Heart right ventricle (tissue), 16 donors: ENCODE measurements around the gene EPS8. TPM values are rescaled to one million over a fixed set of nuclear protein-coding genes. Genes with fewer than 3 reads are reported as not detected.
A peak's percentile ranks its signal among the peaks of the same experiment; 100 is the strongest.

Experiments
- ATAC-seq, 8 donors: fragments of 200-7000 bp; cut with Tn5 transposase; one replicate each; pipeline ENCODE4 v1.9.1; 2020; ENCODE audit warnings: mild to moderate bottlenecking in 8 of 8, moderate library complexity in 8 of 8, moderate number of reproducible peaks in 1 of 8
- DNase-seq, 2 donors: peaks; one replicate each; pipeline ENCODE4 v3.0.0-alpha.2; 2020
- H3K27ac ChIP-seq, 10 donors: fragments of 200-600 bp; sonication (generic) in 2 of 10; one replicate each; pipeline versions ENCODE4 v1.5.0 to v1.8.0; 2020 to 2022; ENCODE audit warnings: mild to moderate bottlenecking in 3 of 10
- H3K27me3 ChIP-seq, 7 donors: fragments of 200-600 bp; one replicate each; pipeline ENCODE4 v1.8.0; 2021 to 2022; ENCODE audit warnings: mild to moderate bottlenecking in 2 of 7
- H3K36me3 ChIP-seq, 9 donors: fragments of 200-600 bp; sonication (generic) in 1 of 9; one replicate each; pipeline versions ENCODE4 v1.5.0 to v1.8.0; 2020 to 2022; ENCODE audit warnings: mild to moderate bottlenecking in 2 of 9
- H3K4me1 ChIP-seq, 9 donors: fragments of 200-600 bp; sonication (generic) in 1 of 9; one replicate each; pipeline versions ENCODE4 v1.5.0 to v1.8.0; 2020 to 2022; ENCODE audit warnings: mild to moderate bottlenecking in 4 of 9
- H3K4me3 ChIP-seq, 10 donors: fragments of 200-600 bp; sonication (generic) in 2 of 10; one replicate each; pipeline versions ENCODE4 v1.5.0 to v1.8.0; 2020 to 2022; ENCODE audit warnings: mild to moderate bottlenecking in 7 of 10, moderate library complexity in 2 of 10
- H3K9me3 ChIP-seq, 11 donors: fragments of 200-600 bp in 10 of 11; sonication (generic) in 2 of 11; one replicate each; pipeline versions ENCODE4 v1.5.0 to v1.8.0; 2013 to 2022; ENCODE audit warnings: mild to moderate bottlenecking in 2 of 11, control low read depth in 1 of 11, moderate library complexity in 1 of 11
- WGBS, 2 donors: extraction: QIAGEN DNeasy Blood & Tissue Kit; methylation state at CpG; one replicate each; pipeline ENCODE4 v1.1.7; 2013; ENCODE audit warnings: inconsistent platforms in 1 of 2; 5-methylcytosine and 5-hydroxymethylcytosine counted together
- intact Hi-C, 10 donors: fragments of 100-400 bp; cut with DNase I; formaldehyde crosslinking; loops; one replicate each; pipeline versions ENCODE4 v1.11.1 to v1.14.2; 2022
- polyA plus RNA-seq, 2 donors: library from polyadenylated mRNA; stranded (reverse); fragments of 200-250 nt; gene quantifications; one replicate each; pipeline ENCODE4 v1.2.3, GENCODE V29; 2013
- total RNA-seq, 10 donors: library from RNA; stranded (reverse); fragmentation: NEBNext Ultra II Directional in 3 of 10; extraction: Animal tissue kit (Norgen Biotek cat#: 25700) in 3 of 10; gene quantifications; one replicate each; pipeline versions ENCODE4 v1.2.1 to v1.2.4, GENCODE V29; 2021 to 2023
- TF ChIP-seq, protein P1 (sequence below), 9 donors: fragments of 200-600 bp; sonication (generic) in 2 of 9; IDR thresholded peaks; one replicate each; pipeline versions ENCODE4 v1.5.0 to v1.8.0; 2021 to 2022; ENCODE audit warnings: antibody characterized with exemption in 9 of 9, mild to moderate bottlenecking in 5 of 9, moderate library complexity in 1 of 9
- donor health status: Arrhythmogenic right ventricular cardiomyopathy.
- donor health status: ischemic (EF 13 %, LVEDD 7.1; RV severe dilation, severe dysfunction).
- donor health status: healthy with polysubstance abuse.
- donor health status: DM: no; HTN: yes; CAD: no.
- donor health status: DM: no; HTN: no; CAD: no.
- donor health status: ischemic (EF 25% LVEDD 6.9; RV normal size, moderate dysfunction).
- donor health status: ischemic (EF 25% LVEDD 5.7; RV mildly dilated, moderate dysfunction).
- donor health status: healthy.
- donor health status: DM: yes; HTN: yes; CAD: no.
- donor health status: Ischemic cardiomyopathy.
- donor health status: ischemic (EF 35%, LVEDD 5.7; RV mildly dilated, moderate dysfunction).
- donor health status: nonischemic (EF 11% LVEDD 7.7; RV severe dilation, severe dysfunction).
- donor health status: DM: yes; HTN: yes; CAD: no.
- donor health status: PGD.
- donor health status: ischemic (EF 29% LVEDD 5.4; RV normal size, mild dysfunction).
- donor health status: nonischemic (EF 23%, LVEDD 6.1; RV moderate dilation, normal function).

Gene EPS8
- total and polyA plus RNA-seq, 12 donors = 7.7 to 38.6 (median 15.7) TPM

DNA sequence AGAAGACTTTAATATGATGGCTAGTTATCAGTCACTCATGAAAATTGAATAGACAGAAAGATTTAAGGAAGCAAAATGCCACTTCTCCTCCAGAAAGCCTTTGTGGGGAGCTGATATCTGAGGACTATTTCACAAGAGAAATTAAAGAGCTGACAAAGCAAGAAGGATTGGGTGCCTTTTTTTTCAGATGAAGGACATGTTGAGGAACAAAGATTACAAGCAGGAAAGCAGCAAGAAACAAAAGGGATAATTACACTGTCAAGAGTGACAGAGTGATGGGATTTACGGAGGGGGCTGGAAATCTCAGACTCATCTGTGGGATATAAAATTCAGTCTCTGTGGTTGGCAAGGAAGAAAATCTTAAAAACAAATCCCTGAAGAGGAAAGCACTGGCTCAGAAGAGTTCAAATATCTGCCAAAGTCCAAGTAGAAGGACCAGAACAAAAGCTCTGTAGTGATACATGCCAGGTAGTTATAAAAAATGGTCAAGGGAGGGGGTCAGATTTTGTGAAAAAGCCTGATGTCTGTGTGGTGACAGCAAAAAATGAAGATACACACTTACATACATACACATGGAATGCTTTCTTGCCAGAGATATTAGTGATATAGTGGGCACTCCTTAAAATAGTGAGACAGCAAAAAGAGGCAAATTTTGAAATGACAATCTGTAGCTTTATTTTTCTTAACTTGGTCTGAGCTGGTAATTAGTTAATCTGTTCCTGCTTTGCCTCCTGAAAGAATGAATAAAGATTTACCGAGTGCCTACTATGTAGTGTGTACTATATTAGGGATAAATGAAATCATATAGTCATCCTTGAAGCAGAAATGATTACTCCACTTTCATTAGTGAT, 62.9 kb downstream of the EPS8 start:
- TF ChIP-seq, protein P1, sequence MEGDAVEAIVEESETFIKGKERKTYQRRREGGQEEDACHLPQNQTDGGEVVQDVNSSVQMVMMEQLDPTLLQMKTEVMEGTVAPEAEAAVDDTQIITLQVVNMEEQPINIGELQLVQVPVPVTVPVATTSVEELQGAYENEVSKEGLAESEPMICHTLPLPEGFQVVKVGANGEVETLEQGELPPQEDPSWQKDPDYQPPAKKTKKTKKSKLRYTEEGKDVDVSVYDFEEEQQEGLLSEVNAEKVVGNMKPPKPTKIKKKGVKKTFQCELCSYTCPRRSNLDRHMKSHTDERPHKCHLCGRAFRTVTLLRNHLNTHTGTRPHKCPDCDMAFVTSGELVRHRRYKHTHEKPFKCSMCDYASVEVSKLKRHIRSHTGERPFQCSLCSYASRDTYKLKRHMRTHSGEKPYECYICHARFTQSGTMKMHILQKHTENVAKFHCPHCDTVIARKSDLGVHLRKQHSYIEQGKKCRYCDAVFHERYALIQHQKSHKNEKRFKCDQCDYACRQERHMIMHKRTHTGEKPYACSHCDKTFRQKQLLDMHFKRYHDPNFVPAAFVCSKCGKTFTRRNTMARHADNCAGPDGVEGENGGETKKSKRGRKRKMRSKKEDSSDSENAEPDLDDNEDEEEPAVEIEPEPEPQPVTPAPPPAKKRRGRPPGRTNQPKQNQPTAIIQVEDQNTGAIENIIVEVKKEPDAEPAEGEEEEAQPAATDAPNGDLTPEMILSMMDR (IDR thresholded peaks at IDR 0.05) = no peak
- Histone ChIP-seq H3K9me3 (no peaks in the 10 kb centered on the region), H3K36me3 (no peaks in the 10 kb centered on the region), H3K4me3 (peak overlapping the region in 1 of 10 donors; percentile 10), H3K27me3 (no peaks in the 10 kb centered on the region), H3K4me1 (peaks cover 0 to 50% (median 10%) of the 10 kb centered on the region in 9 donors), H3K27ac (peak overlapping the region in 5 of 10 donors; percentile 28 to 78 (median 35))
- intact Hi-C loops = loop anchor here in 1 of 10 donors (5.0 kb wide), 1 partner anchor 39 kb away; no protein-coding TSS in a partner anchor
- ATAC-seq (peak in 5 of 8 donors; percentile 19 to 53 (median 24)), DNase-seq (no peak)
- WGBS, 2 donors = 48 to 69% methylated on average over 2 of the region's 2 CpGs

GRCh38 chr12:15722951-15723350, 66.2 kb downstream of the EPS8 start:
- H3K27ac ChIP-seq = no peak overlapping the region
- no peaks in the 10 kb centered on the region for H3K36me3 ChIP-seq
- no peaks in the 10 kb centered on the region for H3K9me3 ChIP-seq
- DNase-seq = no peak
- TF ChIP-seq, protein P1 (IDR thresholded peaks at IDR 0.05) = no peak
- no peaks in the 10 kb centered on the region for H3K27me3 ChIP-seq
- intact Hi-C loops = no loop called here
- peaks cover 4 to 67% (median 32%) of the 10 kb centered on the region in 9 donors for H3K4me1 ChIP-seq
- ATAC-seq = no peak
- no peak overlapping the region for H3K4me3 ChIP-seq
- WGBS, 2 donors = 98 to 100% methylated on average over 1 of the region's 1 CpG

DNA sequence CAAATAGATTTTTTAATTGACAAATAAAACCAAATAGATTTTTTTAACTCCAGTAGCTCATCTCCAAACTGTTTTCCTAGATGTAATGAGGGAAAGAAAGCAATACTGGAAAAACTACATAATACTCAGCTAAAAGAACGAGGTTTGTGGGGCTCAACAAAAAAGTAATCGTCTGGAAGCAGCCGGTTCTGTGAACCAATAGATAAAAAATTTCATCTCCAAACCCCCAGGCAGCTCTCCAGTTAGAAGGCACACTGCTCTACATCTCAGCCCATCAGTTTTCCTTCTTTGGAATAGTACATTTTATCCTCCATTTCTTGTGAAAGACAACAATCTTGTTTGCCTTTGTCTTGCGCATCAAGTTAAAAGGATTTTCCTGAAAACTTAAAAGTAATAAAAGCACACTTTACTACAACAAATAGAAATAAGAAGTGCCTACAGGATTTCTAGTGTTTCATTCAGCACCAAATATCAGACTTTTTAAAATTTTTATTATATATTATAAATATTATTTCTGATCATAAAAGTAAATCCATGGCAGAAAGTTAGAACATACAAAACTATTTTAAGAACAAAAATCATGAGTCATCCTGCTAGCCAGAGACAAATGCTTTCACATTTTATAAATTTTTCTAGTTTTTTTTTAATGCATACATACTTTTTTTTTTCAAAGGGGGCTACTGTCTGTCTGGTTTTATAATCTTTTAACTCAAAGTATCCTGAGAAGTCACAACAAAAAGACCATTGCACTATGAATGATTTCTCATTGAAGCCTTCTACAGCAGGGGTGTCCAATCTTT, 67.7 kb downstream of the EPS8 start:
- WGBS, 2 donors = 68 to 75% methylated on average over 4 of the region's 4 CpGs
- Histone ChIP-seq H3K9me3 (no peaks in the 10 kb centered on the region), H3K4me3 (no peak overlapping the region), H3K36me3 (no peaks in the 10 kb centered on the region), H3K27me3 (no peaks in the 10 kb centered on the region), H3K4me1 (peaks cover 4 to 61% (median 29%) of the 10 kb centered on the region in 9 donors), H3K27ac (peak overlapping the region in 2 of 10 donors; percentile 19 to 51)
- TF ChIP-seq, protein P1 (IDR thresholded peaks at IDR 0.05) = no peak
- ATAC-seq = no peak
- intact Hi-C loops = no loop called here
- no peak for DNase-seq

DNA sequence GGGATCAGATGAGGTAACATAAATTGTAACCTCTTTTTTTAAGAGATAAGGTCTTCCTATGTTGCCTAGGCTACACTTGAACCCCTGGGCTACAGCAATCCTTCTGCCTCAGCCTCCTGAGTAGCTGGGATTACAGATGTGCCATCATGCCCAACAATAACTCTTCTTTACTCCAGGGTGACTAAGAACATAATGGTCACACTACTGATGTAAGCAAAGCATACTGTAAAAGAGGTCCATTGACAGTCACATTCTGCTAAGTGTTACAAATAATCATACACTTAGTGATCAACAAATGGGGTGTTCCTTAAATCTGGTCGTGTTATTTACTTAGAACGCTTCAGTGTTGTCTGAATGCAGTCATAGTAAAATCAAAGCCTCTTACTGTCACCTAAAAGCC, 68.9 kb downstream of the EPS8 start:
- peak overlapping the region in 2 of 10 donors; percentile 9 to 19 for H3K27ac ChIP-seq
- WGBS, 2 donors = 73 to 78% methylated on average over 2 of the region's 2 CpGs

More for the DNA sequence above, 68.9 kb downstream of the EPS8 start:
- H3K4me1 ChIP-seq = peaks cover 4 to 60% (median 29%) of the 10 kb centered on the region in 9 donors
- TF ChIP-seq, protein P1 (IDR thresholded peaks at IDR 0.05) = no peak
- no peak overlapping the region for H3K4me3 ChIP-seq
- no peaks in the 10 kb centered on the region for H3K27me3 ChIP-seq
- intact Hi-C loops = no loop called here
- ATAC-seq (peak in 1 of 8 donors; percentile 29), DNase-seq (no peak)
- H3K9me3 ChIP-seq = no peaks in the 10 kb centered on the region
- H3K36me3 ChIP-seq = no peaks in the 10 kb centered on the region
